HUES6 (cell line): ENCODE data around the gene SLAMF9.
A peak's percentile ranks its signal among the peaks of the same experiment; 100 is the strongest.

Experiments used
- H3K27ac ChIP-seq: 2 replicates; pipeline ENCODE4 v1.7.0; 2013; ENCODE audit warnings: low read depth, mild to moderate bottlenecking, low read length, inconsistent platforms
- H3K27me3 ChIP-seq: 2 replicates; pipeline ENCODE4 v1.6.1; 2013; ENCODE audit warnings: low read length; ENCODE audit not compliant: control insufficient read depth, insufficient read depth
- H3K36me3 ChIP-seq: 2 replicates; pipeline ENCODE4 v1.6.1; 2013; ENCODE audit warnings: low read length; ENCODE audit not compliant: control insufficient read depth, insufficient read depth
- H3K4me1 ChIP-seq: 2 replicates; pipeline ENCODE4 v1.6.1; 2013; ENCODE audit warnings: low read length; ENCODE audit not compliant: control insufficient read depth, insufficient read depth
- H3K4me3 ChIP-seq: 2 replicates; pipeline ENCODE4 v1.5.1; 2013; ENCODE audit warnings: low read depth, low read length
- H3K9ac ChIP-seq: one replicate; pipeline ENCODE4 v1.6.1; 2013; ENCODE audit warnings: mild to moderate bottlenecking, low read length
- H3K9me3 ChIP-seq: 2 replicates; pipeline ENCODE4 v1.6.1; 2013; ENCODE audit warnings: low read depth, low read length; ENCODE audit not compliant: control insufficient read depth, insufficient read depth

The SLAMF9 gene

GRCh38 chr1:159946242-159947187, 7.5 kb downstream of the SLAMF9 start:
- Histone ChIP-seq H3K27ac (no peak overlapping the region), H3K9ac (peak overlapping the region; percentile 68), H3K27me3 (peaks cover 10% of the 10 kb centered on the region), H3K9me3 (no peaks in the 10 kb centered on the region), H3K36me3 (no peaks in the 10 kb centered on the region), H3K4me1 (peaks cover 19% of the 10 kb centered on the region), H3K4me3 (peak overlapping the region; percentile 75)

- Histone ChIP-seq H3K4me3 (peak within 1 kb of the TSS; percentile 75), H3K27ac (no peak within 1 kb of the TSS), H3K9me3 (no peaks in the 10 kb centered on the region), H3K9ac (peak within 1 kb of the TSS; percentile 68), H3K4me1 (peaks cover 25% of the 10 kb centered on the region), H3K36me3 (no peaks in the 10 kb centered on the region), H3K27me3 (peaks cover 7% of the 10 kb centered on the region; the same call in 1 of the 2 replicates)
Observed at GRCh38 chr1:159945483-159946241, 8.4 kb downstream of the SLAMF9 start, which contains the start of gene IGSF9. TSS of gene IGSF9 (minus strand) at chr1:159945613. CDS start at chr1:159943454, 2,159 bp downstream.

- H3K27me3 ChIP-seq, result peaks cover 7% of the 10 kb centered on the region; the same call in 1 of the 2 replicates
- H3K27ac ChIP-seq, result no peak overlapping the region
- H3K4me3 ChIP-seq, result peak overlapping the region; percentile 75
- H3K4me1 ChIP-seq, result peaks cover 25% of the 10 kb centered on the region
- H3K9me3 ChIP-seq, result no peaks in the 10 kb centered on the region
- H3K9ac ChIP-seq, result peak overlapping the region; percentile 5
- no peaks in the 10 kb centered on the region; the same call in 1 of the 2 replicates for H3K36me3 ChIP-seq
Observed at GRCh38 chr1:159944623-159945455, 9.2 kb downstream of the SLAMF9 start.

GRCh38 chr1:159943908-159944622, 10.0 kb downstream of the SLAMF9 start:
- Histone ChIP-seq H3K4me1 (peaks cover 25% of the 10 kb centered on the region), H3K27me3 (peaks cover 7% of the 10 kb centered on the region; the same call in 1 of the 2 replicates), H3K27ac (no peak overlapping the region), H3K9me3 (no peaks in the 10 kb centered on the region), H3K4me3 (no peak overlapping the region), H3K36me3 (no peaks in the 10 kb centered on the region; the same call in 1 of the 2 replicates), H3K9ac (no peak overlapping the region)

- no peaks in the 10 kb centered on the region for H3K9me3 ChIP-seq
- H3K27ac ChIP-seq, result no peak overlapping the region
- H3K36me3 ChIP-seq, result no peaks in the 10 kb centered on the region; the same call in 1 of the 2 replicates
- H3K27me3 ChIP-seq, result peaks cover 7% of the 10 kb centered on the region; the same call in 1 of the 2 replicates
- H3K9ac ChIP-seq, result no peak overlapping the region
- H3K4me1 ChIP-seq, result peaks cover 25% of the 10 kb centered on the region
- H3K4me3 ChIP-seq, result no peak overlapping the region
Observed at GRCh38 chr1:159943278-159943640, 10.8 kb downstream of the SLAMF9 start.

GRCh38 chr1:159942632-159943277, 11.3 kb downstream of the SLAMF9 start:
- no peaks in the 10 kb centered on the region; the same call in 1 of the 2 replicates for H3K36me3 ChIP-seq
- no peaks in the 10 kb centered on the region for H3K9me3 ChIP-seq
- no peak overlapping the region for H3K4me3 ChIP-seq
- no peak overlapping the region for H3K9ac ChIP-seq
- no peak overlapping the region for H3K27ac ChIP-seq
- peaks cover 27% of the 10 kb centered on the region for H3K4me1 ChIP-seq
- H3K27me3 ChIP-seq, result peaks cover 7% of the 10 kb centered on the region; the same call in 1 of the 2 replicates

- no peak overlapping the region for H3K9ac ChIP-seq
- H3K36me3 ChIP-seq, result no peaks in the 10 kb centered on the region; the same call in 1 of the 2 replicates
Observed at GRCh38 chr1:159941591-159942560, 12.2 kb downstream of the SLAMF9 start.

GRCh38 chr1:159941141-159941540, 12.9 kb downstream of the SLAMF9 start:
- Histone ChIP-seq H3K9ac (no peak overlapping the region), H3K4me1 (peaks cover 37% of the 10 kb centered on the region)

More at GRCh38 chr1:159941591-159942560, 12.2 kb downstream of the SLAMF9 start:
- H3K27me3 ChIP-seq, result peaks cover 7% of the 10 kb centered on the region; the same call in 1 of the 2 replicates
- H3K4me3 ChIP-seq, result no peak overlapping the region
- H3K9me3 ChIP-seq, result no peaks in the 10 kb centered on the region
- peaks cover 36% of the 10 kb centered on the region for H3K4me1 ChIP-seq
- H3K27ac ChIP-seq, result no peak overlapping the region

More at GRCh38 chr1:159941141-159941540, 12.9 kb downstream of the SLAMF9 start:
- Histone ChIP-seq H3K36me3 (no peaks in the 10 kb centered on the region; the same call in 1 of the 2 replicates), H3K27ac (no peak overlapping the region), H3K27me3 (peaks cover 7% of the 10 kb centered on the region; the same call in 1 of the 2 replicates), H3K9me3 (no peaks in the 10 kb centered on the region), H3K4me3 (no peak overlapping the region)
